HG02642 (cell line): ENCODE data around the gene EBLN1.
"Not testable (repeated sequence)": the region's sequence is repeated elsewhere in the genome, so short reads cannot be mapped to it uniquely, and the experiment has no call there.

Source experiments
- ATAC-seq: cut with Tn5 transposase; IDR thresholded peaks from one replicate; pipeline ENCODE4 v1.9.1; 2021; ENCODE audit warnings: mild to moderate bottlenecking; ENCODE audit not compliant: unreplicated experiment, poor library complexity

The EBLN1 gene

GRCh38 chr10:22228943-22229801 is 11.4 kb upstream of the EBLN1 start:
- ATAC-seq, result peak; percentile 84

GRCh38 chr10:22228167-22228938 is 10.5 kb upstream of the EBLN1 start:
- no peak for ATAC-seq

- ATAC-seq, result no peak
Measured at GRCh38 chr10:22226599-22226998, 8.8 kb upstream of the EBLN1 start.

- ATAC-seq, result peak; percentile 50
Measured at GRCh38 chr10:22222236-22223190, 4.7 kb upstream of the EBLN1 start.

GRCh38 chr10:22219308-22219707 is 1.5 kb upstream of the EBLN1 start:
- ATAC-seq, result no peak

- no peak for ATAC-seq
Measured at GRCh38 chr10:22218448-22218847, 633 bp upstream of the EBLN1 start.

- not testable (repeated sequence) for ATAC-seq
Measured at GRCh38 chr10:22217084-22217483, 731 bp downstream of the EBLN1 start.

- no peak for ATAC-seq
Measured at GRCh38 chr10:22210267-22210666, 7.5 kb downstream of the EBLN1 start.

- ATAC-seq, result no peak
Measured at GRCh38 chr10:22193945-22194344, 23.9 kb downstream of the EBLN1 start.

- no peak for ATAC-seq
Measured at GRCh38 chr10:22185586-22185985, 32.2 kb downstream of the EBLN1 start.

GRCh38 chr10:22183771-22184461 is 33.9 kb downstream of the EBLN1 start:
- ATAC-seq, result no peak

- ATAC-seq, result no peak
Measured at GRCh38 chr10:22180724-22181123, 37.1 kb downstream of the EBLN1 start.

- no peak for ATAC-seq
Measured at GRCh38 chr10:22174442-22174841, 43.4 kb downstream of the EBLN1 start.

GRCh38 chr10:22171131-22171530 is 46.7 kb downstream of the EBLN1 start:
- ATAC-seq, result no peak

GRCh38 chr10:22170582-22170981 is 47.2 kb downstream of the EBLN1 start:
- no peak for ATAC-seq

- ATAC-seq, result no peak
Measured at GRCh38 chr10:22159979-22160378, 57.8 kb downstream of the EBLN1 start.

GRCh38 chr10:22159180-22159579 is 58.6 kb downstream of the EBLN1 start:
- no peak for ATAC-seq
